GM12878 (cell line): ENCODE data around the gene ZBTB42. TPM values are rescaled to one million over a fixed set of nuclear protein-coding genes. Genes with fewer than 3 reads are reported as not detected.

Experiments used
- ATAC-seq: fragments of 200-7000 bp; cut with Tn5 transposase; 3 replicates; pipeline ENCODE4 v1.9.1; 2020; ENCODE audit warnings: mild to moderate bottlenecking, moderate library complexity
- BruUV-seq: library from RNA; stranded (reverse); fragments of 400-500 nt; replicated peaks from 2 replicates; lab custom pipeline; 2021; lab: Mats Ljungman, UMichigan
- CTCF ChIA-PET: fragments of 300-600 bp; sonication (Branson Sonifier 250); formaldehyde crosslinking; extraction: SDS; loops from one replicate; lab custom pipeline; 2021; ENCODE audit warnings: inconsistent platforms; lab: Yijun Ruan, JAX
- POLR2A ChIA-PET: fragments of 350-600 bp; formaldehyde crosslinking; extraction: SDS; loops from one replicate; lab custom pipeline; 2021; ENCODE audit warnings: inconsistent platforms; lab: Charles Lee
- RAD21 ChIA-PET: fragments of 300-600 bp; sonication (Branson Sonifier 250); formaldehyde crosslinking; loops from one replicate; lab custom pipeline; 2023; ENCODE audit warnings: antibody characterized with exemption; ENCODE audit not compliant: unreplicated experiment; lab: Charles Lee
- SMC1A ChIA-PET: fragments of 300-600 bp; sonication (Branson Sonifier 250); formaldehyde crosslinking; loops from one replicate; lab custom pipeline; 2023; ENCODE audit not compliant: unreplicated experiment, uncharacterized antibody; lab: Charles Lee
- DNase-seq: peaks from one replicate; pipeline ENCODE4 v3.0.0-alpha.2; 2011; ENCODE audit warnings: low read depth, low spot score
- FAIRE-seq: peaks from 3 replicates; lab custom pipeline; 2011; peaks lifted over from hg19 to GRCh38; lab: Jason Lieb, UNC
- H2AFZ ChIP-seq: 2 replicates; pipeline ENCODE4 v1.6.0; 2011; ENCODE audit warnings: low read depth, low read length, control low read depth; ENCODE audit not compliant: control insufficient read depth
- H3K27ac ChIP-seq: 2 replicates; pipeline ENCODE4 v1.5.1; 2011; ENCODE audit warnings: control low read depth; ENCODE audit not compliant: control insufficient read depth, insufficient read depth
- H3K27me3 ChIP-seq, 2 experiments: replicated peaks in 1 of 2; 2 replicates each; pipeline versions ENCODE4 v1.6.0 to v1.6.1; 2011; ENCODE audit warnings: low read length in 1 of 2; ENCODE audit not compliant: control insufficient read depth in 2 of 2, insufficient read depth in 2 of 2
- H3K36me3 ChIP-seq, 2 experiments: 2 replicates each; pipeline ENCODE4 v1.5.1; 2011; ENCODE audit warnings: low read length in 1 of 2; ENCODE audit not compliant: control insufficient read depth in 2 of 2, insufficient read depth in 2 of 2
- H3K4me1 ChIP-seq: 2 replicates; pipeline ENCODE4 v1.6.1; 2011; ENCODE audit warnings: mild to moderate bottlenecking, low read length, moderate library complexity, mixed read lengths; ENCODE audit not compliant: control insufficient read depth, insufficient read depth
- H3K4me2 ChIP-seq: 2 replicates; pipeline ENCODE4 v1.6.0; 2011; ENCODE audit warnings: control low read depth; ENCODE audit not compliant: control insufficient read depth, insufficient read depth
- H3K4me3 ChIP-seq: fragments of 200-600 bp; sonication (generic); 2 replicates; pipeline ENCODE4 v1.5.1; 2016
- H3K79me2 ChIP-seq: 2 replicates; pipeline ENCODE4 v1.6.0; 2011; ENCODE audit warnings: low read length; ENCODE audit not compliant: control insufficient read depth, insufficient read depth
- H3K9ac ChIP-seq: 2 replicates; pipeline ENCODE4 v1.8.0; 2011; ENCODE audit warnings: low read length, control low read depth, mixed read lengths; ENCODE audit not compliant: control insufficient read depth, insufficient read depth
- H3K9me3 ChIP-seq: replicated peaks from 3 replicates; pipeline ENCODE4 v1.5.1; 2011; ENCODE audit warnings: mild to moderate bottlenecking, low read length; ENCODE audit not compliant: control insufficient read depth, insufficient read depth
- H4K20me1 ChIP-seq: 2 replicates; pipeline ENCODE4 v1.6.0; 2011; ENCODE audit not compliant: control insufficient read depth, insufficient read depth
- MEF2A ChIP-seq: IDR thresholded peaks from 2 replicates; pipeline ENCODE4 v1.6.1; 2011; ENCODE audit warnings: low read depth, mild to moderate bottlenecking, low read length, moderate library complexity; ENCODE audit not compliant: insufficient read depth
- NFIC ChIP-seq: IDR thresholded peaks from 2 replicates; pipeline ENCODE4 v1.6.1; 2012; ENCODE audit warnings: low read depth, mild to moderate bottlenecking, inconsistent platforms, low read length, moderate library complexity
- SUPT20H ChIP-seq: IDR thresholded peaks from 2 replicates; pipeline ENCODE4 v1.6.1; 2011; ENCODE audit warnings: low read depth, mild to moderate bottlenecking, low read length, moderate library complexity, borderline replicate concordance; ENCODE audit not compliant: control insufficient read depth
- YY1 ChIP-seq: IDR thresholded peaks from 2 replicates; pipeline ENCODE4 v1.6.1; 2011; ENCODE audit warnings: low read depth, mild to moderate bottlenecking, low read length
- WGBS: methylation state at CpG from one replicate; pipeline ENCODE4 v1.1.6; 2016; ENCODE audit warnings: low lambda C conversion rate; ENCODE audit not compliant: insufficient replicate concordance, insufficient coverage; ENCODE audit errors: missing lambda C conversion rate; 5-methylcytosine and 5-hydroxymethylcytosine counted together
- in situ Hi-C: fragments of 300-500 bp; cut with MboI; formaldehyde crosslinking; loops from 9 replicates; pipeline ENCODE4 v1.14.3; 2018; ENCODE audit warnings: mixed read lengths
- intact Hi-C: fragments of 100-400 bp; cut with micrococcal nuclease; formaldehyde crosslinking; loops from one replicate; pipeline ENCODE4 v1.14.2; 2022; ENCODE audit not compliant: unreplicated experiment
- polyA plus RNA-seq, 11 experiments: library from polyadenylated mRNA; depleted of rRNA in 4 of 11; unstranded in 6 of 11; stranded (reverse) in 5 of 11; fragments of >200 nt; fragmentation: Nextera tagmentation in 4 of 11; fragmentation: Illumina TruSeq in 1 of 11; extraction: Ambion mirVana in 4 of 11; extraction: Trizol in 1 of 11; gene quantifications; 1 replicate in 1 of 11; 2 replicates in 10 of 11; pipeline versions ENCODE4 v1.2.1 to v1.2.3, GENCODE V29; 2011 to 2016; ENCODE audit warnings: inconsistent platforms in 2 of 11, missing spikeins in 2 of 11, low read depth in 1 of 11
- total RNA-seq, 4 experiments: library from RNA; depleted of rRNA in 3 of 4; stranded (reverse); fragments of >200 nt in 3 of 4; fragmentation: Illumina TruSeq in 1 of 4; extraction: Trizol in 1 of 4; gene quantifications; 2 replicates each; pipeline versions ENCODE4 v1.2.1 to v1.2.3, GENCODE V29; 2013 to 2021
- TF ChIP-seq, protein P1 (sequence below): fragments of 150-350 bp; IDR thresholded peaks from 2 replicates; pipeline ENCODE4 v1.6.1; 2014; ENCODE audit warnings: mild to moderate bottlenecking, low read depth, low read length

The ZBTB42 gene
- total and polyA plus RNA-seq, 10 of the 15 experiments (the other 5 are each of a cell fraction or from before 2014, with no cell fraction given), result 0.05 to 1.2 (median 0.37) TPM; not detected in 2

DNA sequence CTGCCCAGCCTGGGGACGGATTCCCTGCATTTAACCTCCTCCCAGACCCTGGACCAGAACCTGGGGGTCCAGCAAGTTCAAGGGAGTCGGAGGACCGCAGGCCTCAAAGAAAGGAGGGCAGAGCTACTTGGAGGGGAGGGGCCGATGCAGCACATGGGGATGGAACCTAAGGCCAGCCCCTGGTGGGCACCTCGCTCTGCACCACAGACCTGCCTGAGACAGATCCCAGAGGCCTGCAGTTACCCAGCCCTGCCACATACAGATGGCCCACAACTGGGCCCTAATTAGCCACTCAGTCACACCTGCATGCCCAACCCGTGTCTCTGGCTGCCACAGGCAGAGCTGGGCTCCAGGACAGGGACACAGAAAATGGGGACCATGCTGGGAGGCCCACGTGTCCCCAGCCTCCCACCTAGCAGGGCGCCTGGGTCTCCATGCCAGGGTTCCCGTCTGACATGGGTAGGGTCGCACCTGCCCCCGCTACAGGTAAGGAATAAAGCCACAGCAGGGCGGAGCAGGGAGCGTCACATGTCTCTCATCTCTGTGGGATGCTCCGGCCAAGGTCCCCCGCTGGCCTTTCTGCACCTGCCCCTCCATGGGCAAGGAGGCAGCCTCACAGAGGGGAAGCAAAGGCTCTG, 22.1 kb upstream of the ZBTB42 start:
- in situ Hi-C loops, result no loop called here
- ChIA-PET CTCF (no interaction called here), RAD21 (no interaction called here)

More for the DNA sequence above, 22.1 kb upstream of the ZBTB42 start:
- Histone ChIP-seq H3K9ac (no peak overlapping the region), H4K20me1 (no peaks in the 10 kb centered on the region), H3K9me3 (no peaks in the 10 kb centered on the region), H3K27me3 (no peaks in the 10 kb centered on the region), H3K79me2 (no peaks in the 10 kb centered on the region), H3K4me2 (no peak overlapping the region), H2AFZ (no peak overlapping the region), H3K36me3 (peaks cover 0 to 12% of the 10 kb centered on the region in 2 experiments; a peak in 2 of 4 replicates), H3K27ac (no peak overlapping the region), H3K4me1 (no peaks in the 10 kb centered on the region), H3K4me3 (no peak overlapping the region)
- 83% methylated on average over 15 of the region's 15 CpGs for WGBS
- intact Hi-C loops, result no loop called here
- DNase-seq (no peak), FAIRE-seq (no peak), ATAC-seq (peak; percentile 24; the same call in 1 of the 3 replicates)
- SMC1A ChIA-PET, result no interaction called here
- no TSS peak for BruUV-seq
- TF ChIP-seq NFIC (no peak), YY1 (no peak), MEF2A (no peak), SUPT20H (no peak)
- TF ChIP-seq, protein P1, sequence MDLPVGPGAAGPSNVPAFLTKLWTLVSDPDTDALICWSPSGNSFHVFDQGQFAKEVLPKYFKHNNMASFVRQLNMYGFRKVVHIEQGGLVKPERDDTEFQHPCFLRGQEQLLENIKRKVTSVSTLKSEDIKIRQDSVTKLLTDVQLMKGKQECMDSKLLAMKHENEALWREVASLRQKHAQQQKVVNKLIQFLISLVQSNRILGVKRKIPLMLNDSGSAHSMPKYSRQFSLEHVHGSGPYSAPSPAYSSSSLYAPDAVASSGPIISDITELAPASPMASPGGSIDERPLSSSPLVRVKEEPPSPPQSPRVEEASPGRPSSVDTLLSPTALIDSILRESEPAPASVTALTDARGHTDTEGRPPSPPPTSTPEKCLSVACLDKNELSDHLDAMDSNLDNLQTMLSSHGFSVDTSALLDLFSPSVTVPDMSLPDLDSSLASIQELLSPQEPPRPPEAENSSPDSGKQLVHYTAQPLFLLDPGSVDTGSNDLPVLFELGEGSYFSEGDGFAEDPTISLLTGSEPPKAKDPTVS, result no peak
- POLR2A ChIA-PET, result interaction anchor here (0.5 kb wide), 1 partner anchor 14 kb away, joined by 5 read pairs; no protein-coding TSS in a partner anchor
